ENCODE results near the gene GRID1.

GRID1 gene

DNA sequence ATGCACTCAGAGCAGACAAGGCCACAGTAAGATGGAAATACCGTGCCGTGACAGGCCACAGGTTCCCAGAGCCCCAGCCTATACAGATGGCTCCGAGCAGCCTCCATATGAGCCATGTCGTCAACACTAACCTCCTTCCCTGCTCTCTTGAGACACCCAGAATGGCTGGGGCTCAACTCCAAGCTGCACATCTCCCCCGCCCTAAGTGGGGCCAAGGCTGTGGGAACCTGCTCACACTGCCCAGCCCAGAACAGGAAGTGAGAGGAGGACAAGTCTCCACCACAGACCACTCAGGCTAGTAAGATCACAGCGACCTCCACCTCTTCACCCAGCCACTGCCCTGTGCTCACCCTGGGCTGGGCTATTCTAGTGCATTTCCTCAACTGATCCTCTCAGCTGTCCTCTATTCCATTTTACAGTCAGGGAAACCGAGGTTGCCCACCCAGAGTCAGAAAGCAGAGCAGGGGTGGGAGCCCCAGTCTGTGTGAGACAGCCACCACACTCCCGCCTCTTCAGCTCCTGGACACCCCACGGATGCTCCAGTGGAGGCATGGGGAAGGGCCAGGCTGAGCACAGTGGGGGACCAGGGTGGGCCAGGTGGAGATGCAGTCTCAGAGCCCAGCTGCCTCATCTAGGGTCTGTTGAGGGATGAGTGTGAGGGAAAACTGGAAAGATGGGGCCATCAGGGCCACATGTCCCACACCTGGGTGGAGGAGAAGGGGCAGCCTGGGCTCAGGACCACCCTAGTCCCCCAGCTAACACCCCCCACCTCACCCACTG lies 11.6 kb downstream of the GRID1 start:
- DNase-seq (ENCODE audit: low read depth), result no peak
- TF ChIP-seq, protein P1, sequence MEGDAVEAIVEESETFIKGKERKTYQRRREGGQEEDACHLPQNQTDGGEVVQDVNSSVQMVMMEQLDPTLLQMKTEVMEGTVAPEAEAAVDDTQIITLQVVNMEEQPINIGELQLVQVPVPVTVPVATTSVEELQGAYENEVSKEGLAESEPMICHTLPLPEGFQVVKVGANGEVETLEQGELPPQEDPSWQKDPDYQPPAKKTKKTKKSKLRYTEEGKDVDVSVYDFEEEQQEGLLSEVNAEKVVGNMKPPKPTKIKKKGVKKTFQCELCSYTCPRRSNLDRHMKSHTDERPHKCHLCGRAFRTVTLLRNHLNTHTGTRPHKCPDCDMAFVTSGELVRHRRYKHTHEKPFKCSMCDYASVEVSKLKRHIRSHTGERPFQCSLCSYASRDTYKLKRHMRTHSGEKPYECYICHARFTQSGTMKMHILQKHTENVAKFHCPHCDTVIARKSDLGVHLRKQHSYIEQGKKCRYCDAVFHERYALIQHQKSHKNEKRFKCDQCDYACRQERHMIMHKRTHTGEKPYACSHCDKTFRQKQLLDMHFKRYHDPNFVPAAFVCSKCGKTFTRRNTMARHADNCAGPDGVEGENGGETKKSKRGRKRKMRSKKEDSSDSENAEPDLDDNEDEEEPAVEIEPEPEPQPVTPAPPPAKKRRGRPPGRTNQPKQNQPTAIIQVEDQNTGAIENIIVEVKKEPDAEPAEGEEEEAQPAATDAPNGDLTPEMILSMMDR (IDR thresholded peaks at IDR 0.05; ENCODE audit: insufficient read depth, low read depth, low read length, missing control alignments), result no peak
- no peak overlapping the region for H3K4me3 ChIP-seq (ENCODE audit: low read length)

GRCh38 chr10:86353506-86354485 lies 12.8 kb downstream of the GRID1 start:
- TF ChIP-seq, protein P1 (IDR thresholded peaks at IDR 0.05; ENCODE audit: insufficient read depth, low read depth, low read length, missing control alignments), result no peak
- H3K4me3 ChIP-seq (ENCODE audit: low read length), result no peak overlapping the region
- DNase-seq (ENCODE audit: low read depth), result no peak

DNA sequence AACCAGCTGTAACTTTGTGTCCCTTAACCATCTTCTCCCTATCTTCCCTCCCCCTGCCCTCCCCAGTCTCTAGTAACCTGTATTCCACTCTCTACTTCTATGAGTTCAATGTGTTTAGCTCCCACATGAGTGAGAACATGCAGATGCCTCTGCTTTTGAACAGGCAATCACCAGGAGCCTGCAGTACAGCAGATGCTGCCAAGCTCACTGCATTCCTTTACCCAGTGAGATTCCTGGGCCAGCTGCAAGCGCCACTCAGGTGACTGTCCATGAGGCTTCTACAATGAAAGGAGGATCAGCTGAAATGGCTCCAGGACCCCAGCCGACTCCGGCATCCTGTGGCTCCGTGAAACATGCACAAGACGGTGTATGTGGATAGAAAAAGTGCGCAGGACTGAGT lies 15.7 kb downstream of the GRID1 start:
- no peak for DNase-seq (ENCODE audit: low read depth)
- TF ChIP-seq, protein P1 (IDR thresholded peaks at IDR 0.05; ENCODE audit: insufficient read depth, low read depth, low read length, missing control alignments), result no peak
- H3K4me3 ChIP-seq (ENCODE audit: low read length), result no peak overlapping the region

- TF ChIP-seq, protein P1 (IDR thresholded peaks at IDR 0.05; ENCODE audit: insufficient read depth, low read depth, low read length, missing control alignments), result no peak
- no peak for DNase-seq (ENCODE audit: low read depth)
- no peak overlapping the region for H3K4me3 ChIP-seq (ENCODE audit: low read length)
Measured at GRCh38 chr10:86349940-86350630, 16.5 kb downstream of the GRID1 start.

- no peak for DNase-seq (ENCODE audit: low read depth)
Measured at GRCh38 chr10:86349474-86349873, 17.1 kb downstream of the GRID1 start.

More at GRCh38 chr10:86349474-86349873, 17.1 kb downstream of the GRID1 start:
- TF ChIP-seq, protein P1 (IDR thresholded peaks at IDR 0.05; ENCODE audit: insufficient read depth, low read depth, low read length, missing control alignments), result no peak
- H3K4me3 ChIP-seq (ENCODE audit: low read length), result no peak overlapping the region
